UCSD-AML1 (cell line): ENCODE results near the gene FAM228B.
"Not testable (repeated sequence)": the region's sequence is repeated elsewhere in the genome, so short reads cannot be mapped to it uniquely, and the experiment has no call there.

Source experiments
- DNase-seq: peaks from one replicate; lab custom pipeline; 2025; ENCODE audit not compliant: unreplicated experiment; lab: John Stamatoyannopoulos, UW

FAM228B gene

DNA sequence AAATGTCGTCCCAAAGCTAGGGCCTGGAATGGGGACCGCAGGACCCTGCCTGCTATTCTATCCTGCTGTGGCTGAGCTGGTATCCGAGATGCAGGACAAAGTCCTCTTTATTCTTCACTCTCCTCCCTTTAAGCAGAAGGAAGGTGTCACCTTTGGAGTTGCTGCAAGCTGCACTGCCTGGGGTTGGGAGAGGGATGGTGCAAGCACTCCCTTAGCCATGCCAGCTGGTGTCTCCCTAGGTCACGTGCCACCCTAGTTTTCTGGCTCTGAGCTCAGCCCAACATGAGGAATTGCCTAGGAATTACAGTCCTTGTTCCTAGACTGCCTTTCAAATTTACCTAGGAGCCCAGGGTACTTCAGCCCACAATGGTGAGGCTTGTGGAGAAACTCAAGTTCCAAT lies 30.2 kb downstream of the FAM228B start:
- no peak for DNase-seq

GRCh38 chr2:24158131-24158530 lies 34.9 kb downstream of the FAM228B start:
- no peak for DNase-seq

GRCh38 chr2:24159708-24160107 lies 36.4 kb downstream of the FAM228B start:
- no peak for DNase-seq

GRCh38 chr2:24160761-24161160 lies 37.5 kb downstream of the FAM228B start:
- DNase-seq, result no peak

DNA sequence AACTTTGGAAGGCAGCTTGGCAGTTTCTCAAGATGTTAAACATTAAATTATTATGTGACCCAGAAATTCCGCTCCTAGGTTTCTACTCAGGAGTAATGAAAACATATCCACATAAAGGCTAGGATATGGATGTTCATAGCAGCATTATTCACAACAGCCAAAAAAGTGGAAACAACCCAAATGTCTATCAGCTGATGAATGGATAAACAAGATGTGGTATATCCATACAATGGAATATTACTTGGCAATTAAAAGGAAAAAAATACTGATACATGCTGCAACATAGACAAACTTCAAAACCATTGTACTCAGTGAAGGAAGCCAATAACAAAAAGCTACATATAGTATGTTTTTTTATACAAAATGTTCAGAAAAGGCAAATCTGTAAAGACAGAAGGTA lies 39.2 kb downstream of the FAM228B start:
- DNase-seq, result no peak

DNA sequence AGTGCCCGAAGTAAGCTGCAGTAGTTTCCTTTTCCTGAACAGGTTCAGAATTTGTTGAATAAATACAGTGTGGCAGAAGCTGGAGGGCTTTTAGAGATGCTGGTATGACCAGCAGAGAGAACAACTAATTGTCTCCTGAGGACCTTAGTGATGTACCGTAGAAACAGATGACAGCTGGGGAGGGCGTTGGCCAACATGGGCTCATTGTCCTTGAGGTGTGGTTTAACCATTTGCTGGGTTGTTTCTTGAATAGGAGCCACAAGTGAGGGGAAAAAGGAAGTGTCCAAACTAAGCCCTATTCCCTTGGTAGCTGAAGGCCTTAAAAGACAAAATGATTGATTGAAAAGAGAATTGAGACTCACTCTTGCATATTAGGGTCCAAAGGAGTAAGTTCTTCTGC lies 39.9 kb downstream of the FAM228B start:
- peak; percentile 24 for DNase-seq

- no peak for DNase-seq
Measured at GRCh38 chr2:24163601-24164000, 40.3 kb downstream of the FAM228B start.

- peak; percentile 53 for DNase-seq
Measured at GRCh38 chr2:24164416-24164973, 41.2 kb downstream of the FAM228B start.

- no peak for DNase-seq
Measured at GRCh38 chr2:24169023-24169422, 45.8 kb downstream of the FAM228B start.

GRCh38 chr2:24174851-24175277 lies 51.6 kb downstream of the FAM228B start, which contains the start of gene FAM228A:
Gene FAM228A (plus strand): TSS chr2:24175053. CDS start chr2:24175481, 428 bp downstream.
- DNase-seq, result no peak

DNA sequence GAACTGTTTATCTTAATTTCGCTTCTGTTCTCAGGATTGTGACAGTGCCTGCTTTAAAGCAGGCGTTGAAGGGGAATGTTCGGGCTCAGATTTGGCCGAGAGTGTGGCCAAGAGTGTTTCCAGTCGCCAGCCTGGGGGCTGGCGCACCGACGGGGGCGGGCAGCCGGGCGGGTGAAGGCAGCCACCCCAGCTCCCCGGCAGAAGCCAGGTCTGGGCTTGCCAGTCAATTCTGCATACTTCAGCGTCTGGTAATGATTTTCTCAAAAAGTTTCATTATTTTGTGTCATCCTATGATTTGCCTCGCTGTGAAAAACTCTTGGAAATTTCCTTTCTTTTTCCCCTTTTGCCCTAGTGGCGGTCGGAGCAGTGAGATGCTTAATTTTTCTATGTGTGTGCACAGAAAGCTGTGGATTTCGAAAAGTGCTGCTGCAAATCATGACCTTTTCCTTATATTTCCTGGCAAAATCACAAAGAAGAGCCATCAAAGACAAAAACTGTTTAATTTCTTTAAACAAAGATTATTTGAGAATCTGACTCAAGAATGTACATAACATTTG lies 52.4 kb downstream of the FAM228B start:
- no peak for DNase-seq

DNA sequence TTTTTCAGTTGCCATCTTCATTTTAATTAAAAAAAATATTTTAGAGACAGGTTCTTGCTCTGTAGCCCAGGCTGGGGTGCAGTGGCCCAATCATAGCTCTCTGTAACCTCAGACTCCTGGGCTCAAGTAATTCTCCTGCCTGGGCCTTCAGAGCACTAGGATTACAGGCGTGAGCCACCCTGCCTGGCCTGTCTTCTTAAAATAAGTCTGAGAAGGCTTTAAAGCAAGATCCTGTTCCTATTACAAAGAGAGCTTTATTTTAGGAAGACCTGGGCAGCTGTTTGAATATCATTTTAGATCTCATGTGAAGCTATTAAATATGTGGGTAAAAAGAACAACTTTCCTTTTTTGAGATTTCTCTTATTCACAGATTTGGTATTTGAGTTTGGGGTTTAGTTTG lies 53.1 kb downstream of the FAM228B start:
- no peak for DNase-seq

DNA sequence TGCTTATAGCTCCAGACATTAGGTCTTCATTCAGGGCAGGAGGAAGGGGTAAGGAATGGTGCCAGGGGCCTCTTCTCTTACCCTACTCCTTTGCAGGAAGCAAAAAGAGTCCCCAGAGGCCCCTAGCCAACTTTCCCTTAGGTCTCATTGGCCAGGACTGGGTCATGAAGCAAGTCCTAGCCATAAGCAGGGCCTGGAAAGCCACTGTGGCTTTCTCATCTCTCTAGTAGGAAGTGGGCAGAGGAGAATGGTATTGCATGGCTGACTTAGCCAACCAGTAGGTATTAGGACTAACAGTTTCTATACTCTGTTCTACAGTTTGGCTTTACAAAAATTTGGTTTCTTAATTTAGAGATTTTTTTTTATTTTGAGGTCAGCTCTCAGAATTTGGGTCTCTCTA lies 56.4 kb downstream of the FAM228B start:
- no peak for DNase-seq

- no peak for DNase-seq
Measured at GRCh38 chr2:24181849-24182248, 58.6 kb downstream of the FAM228B start.

- DNase-seq, result no peak
Measured at GRCh38 chr2:24182507-24182906, 59.2 kb downstream of the FAM228B start.

GRCh38 chr2:24183366-24184069 lies 60.2 kb downstream of the FAM228B start:
- DNase-seq, result no peak

DNA sequence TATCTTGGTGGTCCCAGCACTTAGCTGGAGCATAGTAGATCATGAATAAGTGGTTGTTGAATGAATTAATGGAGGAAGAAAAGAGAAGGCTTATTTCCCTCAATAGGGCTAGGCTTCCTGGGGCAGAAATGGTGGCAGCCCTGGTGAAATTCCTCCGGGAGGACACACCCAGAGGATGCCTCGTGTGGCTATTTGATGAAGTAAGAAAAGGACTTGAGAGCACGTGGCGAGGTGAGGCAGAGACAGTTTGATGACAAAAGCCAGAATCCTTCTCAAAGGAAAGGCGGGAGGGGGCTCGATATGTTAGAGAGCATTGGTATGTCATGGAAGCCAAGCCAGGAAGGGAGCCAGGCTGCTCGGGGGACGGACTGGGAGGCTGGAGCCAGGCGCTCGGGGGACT lies 66.3 kb downstream of the FAM228B start:
- DNase-seq, result no peak

- DNase-seq, result no peak
Measured at GRCh38 chr2:24190503-24190902, 67.2 kb downstream of the FAM228B start.

DNA sequence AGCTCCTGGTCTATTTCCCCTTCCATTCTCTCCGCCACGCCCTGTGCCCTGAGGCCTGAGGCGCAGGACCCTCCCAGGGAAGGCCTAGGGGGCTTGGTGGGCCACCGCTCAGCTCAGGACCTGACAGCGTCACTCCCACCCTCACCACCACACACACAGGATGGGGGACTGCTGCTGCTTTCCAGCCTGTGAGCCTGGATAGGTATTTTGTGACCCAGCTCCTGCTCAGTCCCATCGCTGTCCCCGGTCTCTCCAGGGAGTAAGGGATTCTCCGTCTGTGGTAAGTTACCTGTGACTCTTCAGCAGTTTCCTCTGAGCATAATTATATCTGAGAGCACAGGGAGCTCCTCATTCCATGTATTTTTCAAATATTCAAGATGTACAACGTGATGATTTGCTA lies 67.9 kb downstream of the FAM228B start:
- no peak for DNase-seq

- no peak for DNase-seq
Measured at GRCh38 chr2:24191848-24192247, 68.6 kb downstream of the FAM228B start.

DNA sequence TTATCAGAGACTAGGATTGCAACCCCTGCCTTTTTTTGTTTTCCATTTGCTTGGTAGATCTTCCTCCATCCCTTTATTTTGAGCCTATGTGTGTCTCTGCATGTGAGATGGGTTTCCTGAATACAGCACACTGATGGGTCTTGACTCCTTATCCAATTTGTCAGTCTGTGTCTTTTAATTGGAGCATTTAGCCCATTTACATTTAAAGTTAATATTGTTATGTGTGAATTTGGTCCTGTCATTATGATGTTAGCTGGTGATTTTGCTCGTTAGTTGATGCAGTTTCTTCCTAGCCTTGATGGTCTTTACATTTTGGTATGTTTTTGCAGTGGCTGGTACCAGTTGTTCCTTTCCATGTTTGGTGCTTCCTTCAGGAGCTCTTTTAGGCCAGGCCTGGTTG lies 73.9 kb downstream of the FAM228B start:
- not testable (repeated sequence) for DNase-seq

DNA sequence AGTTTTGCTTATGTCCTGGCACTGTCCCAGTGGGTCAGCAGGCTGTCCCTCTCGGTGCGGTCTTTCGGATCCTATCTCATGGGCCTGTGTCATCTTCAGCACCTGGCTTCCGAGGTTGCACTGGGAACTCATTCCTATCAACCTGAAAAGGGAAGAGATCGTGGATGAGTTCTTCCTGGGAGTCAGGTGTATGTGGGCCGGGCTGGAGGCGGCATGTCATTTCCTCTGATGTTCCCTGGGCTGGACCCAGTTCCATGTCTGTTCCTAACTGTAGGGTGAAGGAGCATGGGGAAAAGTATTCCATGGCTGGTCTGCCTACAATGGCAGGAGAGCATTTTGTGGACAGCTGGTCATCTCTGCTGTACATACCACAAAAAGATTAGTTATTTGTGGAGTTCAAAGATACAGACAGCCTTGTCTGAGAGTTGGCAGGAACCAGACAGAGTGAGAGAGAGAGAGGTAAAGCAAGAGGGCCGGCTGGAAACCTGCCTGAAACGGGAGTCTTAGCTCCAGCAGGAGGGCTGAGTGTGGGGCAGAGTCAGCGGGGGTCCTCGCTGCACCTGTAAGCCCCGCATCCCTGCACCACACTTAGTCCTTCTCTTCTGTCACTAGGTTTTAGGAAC lies 76.8 kb downstream of the FAM228B start:
- DNase-seq, result no peak
